Fibroblast of the aortic adventitia (primary cell): ENCODE measurements around the gene TATDN3. TPM values are rescaled to one million over a fixed set of nuclear protein-coding genes. Genes with fewer than 3 reads are reported as not detected.
"Not testable (repeated sequence)": the region's sequence is repeated elsewhere in the genome, so short reads cannot be mapped to it uniquely, and the experiment has no call there.

Experiments used
- DNase-seq: peaks from one replicate; pipeline ENCODE4 v3.0.0-alpha.2; 2010; ENCODE audit warnings: low read depth
- H3K4me3 ChIP-seq: 2 replicates; pipeline ENCODE4 v1.5.1; 2011; ENCODE audit warnings: low read depth, mild to moderate bottlenecking, control low read depth, low read length, moderate library complexity
- total RNA-seq: library from RNA; depleted of rRNA; stranded (reverse); fragments of >200 nt; gene quantifications from 2 replicates; pipeline ENCODE4 v1.2.3, GENCODE V29; 2012; ENCODE audit warnings: low replicate concordance
- TF ChIP-seq, protein P1 (sequence below): IDR thresholded peaks from 2 replicates; pipeline ENCODE4 v1.5.1; 2011; ENCODE audit warnings: mild to moderate bottlenecking, low read length, control low read depth, inconsistent platforms; ENCODE audit not compliant: insufficient read depth

Gene TATDN3
- total RNA-seq, 1 donor, result 15.0 TPM

DNA sequence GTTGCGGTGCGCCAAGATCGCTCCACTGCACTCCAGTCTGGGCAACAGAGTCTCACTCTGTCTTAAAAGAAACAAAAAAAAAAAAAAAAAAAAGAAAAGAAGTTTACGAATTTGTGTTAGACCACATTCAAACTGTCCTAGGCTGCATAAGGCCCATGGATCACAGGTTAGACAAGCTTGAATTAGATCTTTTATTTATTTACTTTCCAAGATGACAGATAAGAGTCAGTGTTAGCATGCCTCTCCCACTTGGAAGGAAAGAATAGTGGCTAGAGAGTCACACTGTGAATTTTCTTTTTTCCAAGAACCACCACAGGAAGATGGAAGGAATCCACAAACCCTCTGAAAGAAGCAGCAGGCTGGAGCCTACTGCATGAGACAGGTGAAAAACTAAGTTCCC is 29.5 kb upstream of the TATDN3 start:
- no peak overlapping the region for H3K4me3 ChIP-seq
- no peak for DNase-seq
- TF ChIP-seq, protein P1, sequence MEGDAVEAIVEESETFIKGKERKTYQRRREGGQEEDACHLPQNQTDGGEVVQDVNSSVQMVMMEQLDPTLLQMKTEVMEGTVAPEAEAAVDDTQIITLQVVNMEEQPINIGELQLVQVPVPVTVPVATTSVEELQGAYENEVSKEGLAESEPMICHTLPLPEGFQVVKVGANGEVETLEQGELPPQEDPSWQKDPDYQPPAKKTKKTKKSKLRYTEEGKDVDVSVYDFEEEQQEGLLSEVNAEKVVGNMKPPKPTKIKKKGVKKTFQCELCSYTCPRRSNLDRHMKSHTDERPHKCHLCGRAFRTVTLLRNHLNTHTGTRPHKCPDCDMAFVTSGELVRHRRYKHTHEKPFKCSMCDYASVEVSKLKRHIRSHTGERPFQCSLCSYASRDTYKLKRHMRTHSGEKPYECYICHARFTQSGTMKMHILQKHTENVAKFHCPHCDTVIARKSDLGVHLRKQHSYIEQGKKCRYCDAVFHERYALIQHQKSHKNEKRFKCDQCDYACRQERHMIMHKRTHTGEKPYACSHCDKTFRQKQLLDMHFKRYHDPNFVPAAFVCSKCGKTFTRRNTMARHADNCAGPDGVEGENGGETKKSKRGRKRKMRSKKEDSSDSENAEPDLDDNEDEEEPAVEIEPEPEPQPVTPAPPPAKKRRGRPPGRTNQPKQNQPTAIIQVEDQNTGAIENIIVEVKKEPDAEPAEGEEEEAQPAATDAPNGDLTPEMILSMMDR, result no peak

DNA sequence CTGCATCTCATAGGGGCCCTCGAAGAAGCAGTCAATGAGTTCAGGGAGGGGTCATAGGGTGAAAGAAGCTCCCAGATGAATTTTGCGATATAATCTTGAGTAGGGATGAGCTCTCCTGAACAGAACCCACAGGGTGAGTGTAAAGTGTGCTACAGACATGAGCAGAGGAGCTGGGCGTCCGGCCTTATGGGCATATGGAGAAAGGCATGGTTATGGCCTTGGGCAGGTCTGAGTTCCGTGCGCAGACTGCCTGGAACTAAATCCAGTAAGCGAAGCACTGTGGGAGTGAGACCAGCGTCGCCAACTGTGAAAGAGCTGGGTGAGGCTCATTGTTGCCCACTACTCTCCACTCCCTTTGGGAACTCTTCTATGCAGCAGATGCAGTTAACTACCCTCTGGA is 28.9 kb upstream of the TATDN3 start:
- no peak for DNase-seq
- no peak overlapping the region for H3K4me3 ChIP-seq
- TF ChIP-seq, protein P1, result no peak

DNA sequence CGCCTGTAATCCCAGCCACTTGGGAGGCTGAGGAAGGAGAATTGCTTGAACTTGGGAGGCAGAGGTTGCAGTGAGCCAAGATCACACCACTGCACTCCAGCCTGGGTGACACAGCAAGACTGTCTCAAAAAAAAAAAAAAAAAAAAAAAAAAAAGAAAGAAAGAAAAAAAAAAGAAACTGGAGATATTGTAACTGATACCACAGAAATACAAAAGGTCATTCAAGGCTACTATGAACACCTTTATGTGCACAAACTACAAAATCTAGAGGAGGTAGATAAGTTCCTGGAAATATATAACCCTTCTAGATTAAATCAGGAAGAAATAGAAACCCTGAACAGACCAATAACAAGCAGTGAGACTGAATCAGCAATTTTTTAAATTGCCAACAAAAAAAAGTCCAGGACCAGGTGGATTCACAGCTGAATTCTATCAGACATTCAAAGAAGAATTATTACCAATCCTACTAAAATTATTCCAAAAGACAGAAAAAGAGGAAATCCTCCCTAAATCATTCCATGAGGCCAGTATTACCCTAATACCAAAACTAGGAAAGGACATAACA is 26.9 kb upstream of the TATDN3 start:
- H3K4me3 ChIP-seq, DNase-seq: not testable (repeated sequence)

DNA sequence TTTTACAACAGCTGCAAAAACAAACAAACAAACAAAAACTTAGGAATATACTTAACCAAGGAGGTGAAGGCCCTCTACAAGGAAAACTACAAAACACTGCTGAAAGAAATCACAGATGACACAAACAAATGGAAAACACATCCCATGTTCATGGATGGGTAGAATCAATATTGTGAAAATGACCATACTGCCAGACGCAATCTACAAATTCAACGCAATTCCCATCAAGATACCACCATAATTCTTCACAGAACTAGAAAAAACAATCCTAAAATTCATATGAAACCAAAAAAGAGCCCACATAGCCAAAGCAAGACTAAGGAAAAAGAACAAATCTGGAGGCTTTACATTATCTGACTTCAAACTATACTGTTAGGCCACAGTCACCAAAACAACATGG is 24.9 kb upstream of the TATDN3 start:
- not testable (repeated sequence) for H3K4me3 ChIP-seq, DNase-seq

DNA sequence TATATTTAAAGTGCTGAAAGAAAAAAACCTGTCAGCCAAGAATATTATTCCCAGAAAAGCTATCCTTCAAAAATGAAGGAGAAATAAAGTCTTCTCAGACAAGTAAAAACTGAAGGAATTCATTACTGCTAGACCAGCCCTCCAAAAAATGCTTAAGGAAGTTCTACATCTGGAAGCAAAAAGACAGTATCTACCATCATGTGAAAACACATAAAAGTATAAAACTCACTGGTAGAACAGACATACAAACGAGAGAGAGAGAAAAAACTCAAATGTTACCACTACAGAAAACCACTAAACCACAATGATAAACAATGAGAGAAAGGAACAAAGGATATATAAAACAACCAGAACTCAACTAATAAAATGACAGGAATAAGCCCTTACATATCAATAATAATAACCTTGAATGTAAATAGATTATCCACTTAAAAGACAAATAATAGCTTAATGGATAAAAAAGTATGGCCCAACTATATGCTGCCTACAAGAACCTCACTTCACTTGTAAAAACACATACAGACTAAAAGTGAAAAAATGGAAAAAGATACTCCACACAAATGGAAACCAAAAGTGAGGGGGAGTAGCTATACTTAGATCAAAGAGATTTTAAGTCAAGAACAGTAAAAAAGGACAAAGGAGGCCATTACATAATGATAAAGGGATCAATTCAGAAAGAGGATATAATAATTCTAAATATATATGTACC is 22.1 kb upstream of the TATDN3 start:
- no peak for DNase-seq
- no peak overlapping the region for H3K4me3 ChIP-seq
- TF ChIP-seq, protein P1, result no peak

DNA sequence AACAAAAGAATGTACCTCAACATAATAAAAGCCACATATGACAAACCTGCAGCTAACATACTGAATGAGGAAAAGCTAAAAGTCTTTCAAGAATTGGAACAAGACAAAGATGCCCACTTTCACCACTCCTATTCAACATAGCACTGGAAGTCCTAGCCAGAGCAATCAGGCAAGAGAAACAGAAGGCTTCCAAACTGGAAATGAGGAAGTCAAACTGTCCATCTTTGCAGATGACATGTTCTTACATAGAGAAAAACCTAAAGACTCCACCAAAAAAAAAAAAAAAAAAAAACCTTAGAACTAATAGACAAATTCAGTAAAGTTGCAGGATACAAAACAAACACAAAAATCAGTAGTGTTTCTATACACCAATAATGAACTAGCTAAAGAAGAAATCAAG is 20.4 kb upstream of the TATDN3 start:
- TF ChIP-seq, protein P1, result no peak
- no peak overlapping the region for H3K4me3 ChIP-seq
- DNase-seq, result no peak

DNA sequence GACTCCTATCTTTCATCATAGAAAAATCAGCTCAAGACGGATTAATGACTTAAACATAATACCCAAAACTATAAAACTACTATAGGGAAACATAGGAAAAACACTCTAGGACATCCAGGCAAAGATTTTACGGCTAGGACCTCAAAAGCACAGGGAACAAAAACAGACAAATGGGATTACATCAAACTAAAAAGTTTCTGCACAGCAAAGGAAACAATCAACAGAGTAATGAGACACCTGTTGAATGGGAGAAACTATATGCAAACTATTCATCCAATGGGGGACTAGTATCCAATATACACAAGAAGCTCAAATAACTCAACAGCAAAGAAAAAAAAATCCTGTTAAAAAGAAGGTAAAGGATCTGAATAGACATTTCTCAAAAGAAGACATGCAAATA is 18.7 kb upstream of the TATDN3 start:
- TF ChIP-seq, protein P1, result no peak
- DNase-seq, result no peak
- H3K4me3 ChIP-seq, result no peak overlapping the region

DNA sequence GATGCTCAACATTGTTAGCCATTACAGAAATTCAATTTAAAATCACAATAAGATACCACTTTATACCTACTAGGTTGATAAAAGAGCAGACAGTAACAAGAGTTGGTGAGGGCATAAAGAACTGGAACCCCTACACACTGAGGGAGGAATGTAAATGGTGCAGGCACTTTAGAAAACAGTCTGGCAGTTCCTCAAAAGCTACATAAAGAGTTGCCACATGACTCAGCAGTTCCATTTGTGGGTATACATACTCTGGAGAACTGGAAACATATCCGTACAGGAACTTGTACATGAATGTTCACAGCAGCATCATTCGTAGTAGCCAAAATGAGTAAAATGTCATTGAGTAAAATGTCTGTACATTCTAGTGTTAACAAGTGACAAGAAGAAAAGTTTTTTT is 17.1 kb upstream of the TATDN3 start:
- H3K4me3 ChIP-seq, result no peak overlapping the region
- peak; percentile 24 for DNase-seq

More for the DNA sequence above, 17.1 kb upstream of the TATDN3 start:
- TF ChIP-seq, protein P1, result no peak
